Ovary (tissue), 3 donors: ENCODE measurements around the gene EFCC1.

Source experiments
- CTCF ChIP-seq, 3 donors: fragments of 450-650 bp in 2 of 3; fragments of 200-600 bp in 1 of 3; IDR thresholded peaks; one replicate each; pipeline versions ENCODE4 v1.5.1 to v1.8.0; 2016 to 2022; ENCODE audit warnings: antibody characterized with exemption in 3 of 3, mild to moderate bottlenecking in 1 of 3
- EP300 ChIP-seq: sonication (generic); formaldehyde crosslinking; IDR thresholded peaks from one replicate; pipeline ENCODE4 v1.6.1; 2017; ENCODE audit warnings: antibody characterized with exemption
- POLR2A ChIP-seq: fragments of 450-650 bp; IDR thresholded peaks from one replicate; pipeline ENCODE4 v1.6.1; 2017; ENCODE audit warnings: antibody characterized with exemption, mild to moderate bottlenecking, moderate library complexity
- donor health status: DM: no; HTN: no; CAD: no.

GRCh38 chr3:129056451-129057173, 55.5 kb downstream of the EFCC1 start:
- no peak for TF ChIP-seq CTCF (IDR thresholded peaks at IDR 0.05)
- no peak for TF ChIP-seq POLR2A
- no peak for TF ChIP-seq EP300
